ENCODE results near the gene HNF4A.

DNA sequence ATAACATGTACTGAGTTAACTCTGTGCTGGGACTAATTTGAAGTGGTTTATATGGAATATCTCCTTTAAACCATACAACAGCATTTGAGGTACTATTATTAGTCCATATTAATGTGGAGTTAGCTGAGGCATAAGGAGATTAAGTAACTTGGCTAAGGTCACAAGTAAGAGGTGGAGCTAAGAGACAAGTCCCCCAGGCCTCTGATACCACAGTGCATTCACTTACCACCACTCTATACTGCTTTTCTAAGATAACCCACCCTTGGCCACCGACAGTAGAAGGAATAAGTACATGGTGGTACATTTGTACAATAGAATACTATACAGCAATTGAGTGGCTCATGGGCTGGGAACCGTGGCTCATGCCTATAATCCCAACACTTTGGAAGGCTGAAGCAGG, 103.8 kb downstream of the HNF4A start:
- no peak for TF ChIP-seq CTCF (IDR thresholded peaks at IDR 0.05; ENCODE audit: low read depth, low read length)
- no peak for TF ChIP-seq EZH2phosphoT487 (IDR thresholded peaks at IDR 0.05; ENCODE audit: low read depth)
